Heart left ventricle (tissue), 16 donors: ENCODE results near the gene GABBR2. TPM values are rescaled to one million over a fixed set of nuclear protein-coding genes. Genes with fewer than 3 reads are reported as not detected.
A peak's percentile ranks its signal among the peaks of the same experiment; 100 is the strongest.

Experiments
- ATAC-seq, 4 donors: fragments of 200-7000 bp; cut with Tn5 transposase; one replicate each; pipeline ENCODE4 v1.9.1; 2020 to 2022; ENCODE audit warnings: moderate library complexity in 4 of 4, mild to moderate bottlenecking in 3 of 4, moderate number of reproducible peaks in 1 of 4
- DNase-seq, 5 donors: peaks; one replicate each; pipeline ENCODE4 v3.0.0-alpha.2; 2020
- H3K27ac ChIP-seq, 12 donors: fragments of 200-600 bp; sonication (generic) in 4 of 12; one replicate each; pipeline versions ENCODE4 v1.5.0 to v1.8.0; 2016 to 2022; ENCODE audit warnings: mild to moderate bottlenecking in 2 of 12
- H3K27me3 ChIP-seq, 9 donors: fragments of 200-600 bp; sonication (generic) in 2 of 9; one replicate each; pipeline versions ENCODE4 v1.5.1 to v1.8.0; 2016 to 2022; ENCODE audit warnings: mild to moderate bottlenecking in 3 of 9
- H3K36me3 ChIP-seq, 9 donors: fragments of 200-600 bp; sonication (generic) in 2 of 9; one replicate each; pipeline versions ENCODE4 v1.5.0 to v1.8.0; 2018 to 2022; ENCODE audit warnings: mild to moderate bottlenecking in 2 of 9
- H3K4me1 ChIP-seq, 12 donors: fragments of 200-600 bp; sonication (generic) in 4 of 12; one replicate each; pipeline versions ENCODE4 v1.5.0 to v1.8.0; 2016 to 2022; ENCODE audit warnings: mild to moderate bottlenecking in 3 of 12
- H3K4me3 ChIP-seq, 12 donors: fragments of 200-600 bp; sonication (generic) in 4 of 12; one replicate each; pipeline versions ENCODE4 v1.5.0 to v1.8.0; 2017 to 2022; ENCODE audit warnings: mild to moderate bottlenecking in 9 of 12, moderate library complexity in 4 of 12
- H3K9me3 ChIP-seq, 12 donors: fragments of 200-600 bp; sonication (generic) in 4 of 12; one replicate each; pipeline versions ENCODE4 v1.5.0 to v1.8.0; 2016 to 2022; ENCODE audit warnings: mild to moderate bottlenecking in 1 of 12
- CTCF ChIP-seq, 12 donors: fragments of 200-600 bp; sonication (generic) in 4 of 12; IDR thresholded peaks; one replicate each; pipeline versions ENCODE4 v1.5.0 to v1.8.0; 2018 to 2022; ENCODE audit warnings: antibody characterized with exemption in 12 of 12, mild to moderate bottlenecking in 5 of 12
- POLR2A ChIP-seq, 2 donors: fragments of 450-650 bp; IDR thresholded peaks; one replicate each; pipeline ENCODE4 v1.6.1; 2017; ENCODE audit warnings: antibody characterized with exemption in 2 of 2, mild to moderate bottlenecking in 2 of 2, moderate library complexity in 2 of 2
- WGBS, 4 donors: extraction: QIAGEN DNeasy Blood & Tissue Kit in 2 of 4; methylation state at CpG; one replicate each; pipeline versions ENCODE4 v1.1.5 to v1.1.7; 2013 to 2018; 5-methylcytosine and 5-hydroxymethylcytosine counted together
- intact Hi-C, 10 donors: fragments of 100-400 bp; cut with DNase I; formaldehyde crosslinking; loops; one replicate each; pipeline versions ENCODE4 v1.11.1 to v1.14.2; 2022
- polyA plus RNA-seq, 2 donors: library from polyadenylated mRNA; stranded (reverse); fragments of 200-250 nt; gene quantifications; one replicate each; pipeline ENCODE4 v1.2.3, GENCODE V29; 2013
- total RNA-seq, 9 donors: library from RNA; depleted of rRNA in 2 of 9; stranded (reverse); fragments of >200 nt in 2 of 9; fragmentation: NEBNext Ultra II Directional in 3 of 9; extraction: Animal tissue kit (Norgen Biotek cat#: 25700) in 3 of 9; gene quantifications; one replicate each; pipeline versions ENCODE4 v1.1.0 to v1.2.4, GENCODE V29; 2016 to 2023
- donor health status: ischemic (EF 13 %, LVEDD 7.1; RV severe dilation, severe dysfunction).
- donor health status: healthy with polysubstance abuse.
- donor health status: DM: no; HTN: yes; CAD: no.
- donor health status: DM: no; HTN: no; CAD: no.
- donor health status: ischemic (EF 25% LVEDD 6.9; RV normal size, moderate dysfunction).
- donor health status: ischemic (EF 25% LVEDD 5.7; RV mildly dilated, moderate dysfunction).
- donor health status: healthy.
- donor health status: DM: yes; HTN: yes; CAD: no.
- donor health status: ischemic (EF 35%, LVEDD 5.7; RV mildly dilated, moderate dysfunction).
- donor health status: nonischemic (EF 11% LVEDD 7.7; RV severe dilation, severe dysfunction).
- donor health status: DM: yes; HTN: yes; CAD: no.
- donor health status: PGD.
- donor health status: ischemic (EF 29% LVEDD 5.4; RV normal size, mild dysfunction).
- donor health status: nonischemic (EF 23%, LVEDD 6.1; RV moderate dilation, normal function).

GABBR2 gene
- total and polyA plus RNA-seq, 11 donors, result 0.11 to 3.4 (median 0.58) TPM

GRCh38 chr9:98410185-98410697 is 298.5 kb downstream of the GABBR2 start:
- no peak overlapping the region for H3K4me3 ChIP-seq
- H3K9me3 ChIP-seq, result no peaks in the 10 kb centered on the region
- ATAC-seq (peak in 3 of 4 donors; percentile 61 to 66 (median 62)), DNase-seq (peak in 3 of 5 donors; percentile 36 to 56 (median 52))
- H3K27ac ChIP-seq, result no peak overlapping the region
- H3K36me3 ChIP-seq, result no peaks in the 10 kb centered on the region
- no peaks in the 10 kb centered on the region for H3K27me3 ChIP-seq
- intact Hi-C loops, result no loop called here
- 27 to 33% (median 31%) methylated on average over 8 of the region's 8 CpGs for WGBS, 4 donors
- peaks cover 0 to 13% (median 1%) of the 10 kb centered on the region in 12 donors for H3K4me1 ChIP-seq
- TF ChIP-seq CTCF (IDR thresholded peaks at IDR 0.05) (peak in 6 of 12 donors; percentile 14 to 45 (median 23)), POLR2A (IDR thresholded peaks at IDR 0.05) (no peak)

GRCh38 chr9:98409719-98410118 is 299.0 kb downstream of the GABBR2 start:
- TF ChIP-seq CTCF (IDR thresholded peaks at IDR 0.05), result no peak
- no peak for TF ChIP-seq POLR2A (IDR thresholded peaks at IDR 0.05)
- 55 to 64% (median 56%) methylated on average over 6 of the region's 6 CpGs for WGBS, 4 donors
- Histone ChIP-seq H3K4me3 (no peak overlapping the region), H3K4me1 (peaks cover 0 to 13% (median 1%) of the 10 kb centered on the region in 12 donors), H3K9me3 (no peaks in the 10 kb centered on the region), H3K27ac (no peak overlapping the region), H3K36me3 (no peaks in the 10 kb centered on the region), H3K27me3 (no peaks in the 10 kb centered on the region)
- DNase-seq (no peak), ATAC-seq (no peak)
- intact Hi-C loops, result no loop called here

GRCh38 chr9:98406469-98406868 is 302.3 kb downstream of the GABBR2 start:
- peaks cover 0 to 4% (median 0%) of the 10 kb centered on the region in 9 donors for H3K27me3 ChIP-seq
- H3K27ac ChIP-seq, result no peak overlapping the region
- no peak overlapping the region for H3K4me3 ChIP-seq
- WGBS, 4 donors, result 56 to 64% (median 60%) methylated on average over 6 of the region's 6 CpGs
- peaks cover 0 to 13% (median 1%) of the 10 kb centered on the region in 12 donors for H3K4me1 ChIP-seq
- no peaks in the 10 kb centered on the region for H3K36me3 ChIP-seq
- no peak for DNase-seq
- intact Hi-C loops, result no loop called here
- H3K9me3 ChIP-seq, result no peaks in the 10 kb centered on the region
- no peak for ATAC-seq
- TF ChIP-seq POLR2A (IDR thresholded peaks at IDR 0.05) (no peak), CTCF (IDR thresholded peaks at IDR 0.05) (no peak)

GRCh38 chr9:98404237-98404636 is 304.5 kb downstream of the GABBR2 start:
- WGBS, 4 donors, result 85 to 88% (median 87%) methylated on average over 11 of the region's 11 CpGs
- DNase-seq (no peak), ATAC-seq (no peak)
- TF ChIP-seq CTCF (IDR thresholded peaks at IDR 0.05), result no peak
- TF ChIP-seq POLR2A (IDR thresholded peaks at IDR 0.05), result no peak
- H3K4me3 ChIP-seq, result no peak overlapping the region
- peaks cover 0 to 4% (median 0%) of the 10 kb centered on the region in 9 donors for H3K27me3 ChIP-seq
- H3K36me3 ChIP-seq, result no peaks in the 10 kb centered on the region
- no peak overlapping the region for H3K27ac ChIP-seq
- no peaks in the 10 kb centered on the region for H3K9me3 ChIP-seq
- intact Hi-C loops, result no loop called here
- peaks cover 0 to 3% (median 0%) of the 10 kb centered on the region in 12 donors for H3K4me1 ChIP-seq
